ENCODE results near the gene TLE6. TPM values are rescaled to one million over a fixed set of nuclear protein-coding genes. Genes with fewer than 3 reads are reported as not detected.
A peak's percentile ranks its signal among the peaks of the same experiment; 100 is the strongest.

Gene TLE6
- total RNA-seq, 1 donor from 2014 or later: 4.2 TPM

DNA sequence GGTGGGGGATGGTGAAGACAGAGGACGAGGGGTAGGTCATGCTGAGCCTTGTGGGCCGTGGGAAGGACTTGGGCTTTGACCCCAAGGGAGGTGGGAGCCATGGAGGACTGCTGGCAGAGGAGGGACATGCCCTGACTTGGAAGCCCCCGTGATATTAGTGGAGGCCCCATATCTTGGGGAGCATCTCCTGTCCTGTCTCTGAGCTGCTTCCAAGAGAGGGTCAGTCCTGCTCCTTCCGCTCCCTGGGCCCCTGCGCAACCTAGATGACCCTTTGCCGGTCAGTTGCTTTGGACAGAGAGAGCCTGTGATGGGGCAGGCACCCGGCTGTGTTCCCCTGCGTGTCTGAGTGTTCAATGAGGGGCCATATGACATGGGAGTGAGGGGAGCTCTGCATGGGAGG, 5.2 kb downstream of the TLE6 start:
- DNase-seq: no peak
- H3K36me3 ChIP-seq: no peaks in the 10 kb centered on the region
- TF ChIP-seq, protein P1, sequence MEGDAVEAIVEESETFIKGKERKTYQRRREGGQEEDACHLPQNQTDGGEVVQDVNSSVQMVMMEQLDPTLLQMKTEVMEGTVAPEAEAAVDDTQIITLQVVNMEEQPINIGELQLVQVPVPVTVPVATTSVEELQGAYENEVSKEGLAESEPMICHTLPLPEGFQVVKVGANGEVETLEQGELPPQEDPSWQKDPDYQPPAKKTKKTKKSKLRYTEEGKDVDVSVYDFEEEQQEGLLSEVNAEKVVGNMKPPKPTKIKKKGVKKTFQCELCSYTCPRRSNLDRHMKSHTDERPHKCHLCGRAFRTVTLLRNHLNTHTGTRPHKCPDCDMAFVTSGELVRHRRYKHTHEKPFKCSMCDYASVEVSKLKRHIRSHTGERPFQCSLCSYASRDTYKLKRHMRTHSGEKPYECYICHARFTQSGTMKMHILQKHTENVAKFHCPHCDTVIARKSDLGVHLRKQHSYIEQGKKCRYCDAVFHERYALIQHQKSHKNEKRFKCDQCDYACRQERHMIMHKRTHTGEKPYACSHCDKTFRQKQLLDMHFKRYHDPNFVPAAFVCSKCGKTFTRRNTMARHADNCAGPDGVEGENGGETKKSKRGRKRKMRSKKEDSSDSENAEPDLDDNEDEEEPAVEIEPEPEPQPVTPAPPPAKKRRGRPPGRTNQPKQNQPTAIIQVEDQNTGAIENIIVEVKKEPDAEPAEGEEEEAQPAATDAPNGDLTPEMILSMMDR (IDR thresholded peaks at IDR 0.05): no peak
- H3K27me3 ChIP-seq (ENCODE audit: low read depth): no peaks in the 10 kb centered on the region
- no peaks in the 10 kb centered on the region for H3K9me3 ChIP-seq
- ATAC-seq: peak; percentile 2 to 9
- H3K4me1 ChIP-seq: peaks cover 29% of the 10 kb centered on the region
- no peak overlapping the region for H3K4me3 ChIP-seq
- intact Hi-C loops (cut with DNase I): no loop called here
- H3K27ac ChIP-seq: peak overlapping the region; percentile 74

DNA sequence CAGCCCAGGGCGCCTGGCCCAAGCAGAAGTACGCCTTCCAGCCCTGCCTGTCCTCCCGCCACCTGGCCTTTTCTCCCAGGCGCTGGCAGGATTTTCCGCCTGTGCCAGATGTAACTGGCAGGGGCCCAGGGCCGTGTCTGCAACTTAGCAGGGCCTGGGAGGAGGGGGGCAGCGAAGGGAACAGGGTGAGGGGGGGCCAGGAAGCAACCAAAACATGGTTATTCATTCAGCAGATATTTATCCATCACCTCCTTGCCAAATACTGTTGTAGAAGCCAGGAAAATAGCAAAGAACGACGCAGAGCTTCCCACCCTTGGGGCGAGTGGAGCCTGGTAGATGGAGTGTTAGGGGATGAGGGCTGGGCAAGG, 5.6 kb downstream of the TLE6 start:
- H3K36me3 ChIP-seq: no peaks in the 10 kb centered on the region
- no peak overlapping the region for H3K4me3 ChIP-seq
- no peaks in the 10 kb centered on the region for H3K27me3 ChIP-seq (ENCODE audit: low read depth)
- peaks cover 25% of the 10 kb centered on the region for H3K4me1 ChIP-seq
- ATAC-seq: peak; percentile 70
- TF ChIP-seq, protein P1 (IDR thresholded peaks at IDR 0.05): no peak
- peak overlapping the region; percentile 74 for H3K27ac ChIP-seq
- intact Hi-C loops (cut with DNase I): no loop called here
- H3K9me3 ChIP-seq: no peaks in the 10 kb centered on the region
- peak; percentile 79 for DNase-seq

GRCh38 chr19:2983351-2984214, 6.2 kb downstream of the TLE6 start:
- peak; percentile 67 to 74 for ATAC-seq
- no peaks in the 10 kb centered on the region for H3K27me3 ChIP-seq (ENCODE audit: low read depth)
- peak overlapping the region; percentile 47 for H3K4me3 ChIP-seq
- H3K4me1 ChIP-seq: peaks cover 19% of the 10 kb centered on the region
- no peak for DNase-seq
- no peaks in the 10 kb centered on the region for H3K9me3 ChIP-seq
- H3K27ac ChIP-seq: peak overlapping the region; percentile 74
- TF ChIP-seq, protein P1 (IDR thresholded peaks at IDR 0.05): no peak
- intact Hi-C loops (cut with DNase I): no loop called here
- H3K36me3 ChIP-seq: no peaks in the 10 kb centered on the region

- peak overlapping the region; percentile 47 for H3K4me3 ChIP-seq
- H3K27me3 ChIP-seq (ENCODE audit: low read depth): no peaks in the 10 kb centered on the region
- no peaks in the 10 kb centered on the region for H3K36me3 ChIP-seq
- TF ChIP-seq, protein P1 (IDR thresholded peaks at IDR 0.05): no peak
- peaks cover 19% of the 10 kb centered on the region for H3K4me1 ChIP-seq
- intact Hi-C loops (cut with DNase I): no loop called here
- H3K27ac ChIP-seq: peak overlapping the region; percentile 74
- ATAC-seq (no peak), DNase-seq (no peak)
- H3K9me3 ChIP-seq: no peaks in the 10 kb centered on the region
Observed at GRCh38 chr19:2984215-2984528, 6.8 kb downstream of the TLE6 start.

DNA sequence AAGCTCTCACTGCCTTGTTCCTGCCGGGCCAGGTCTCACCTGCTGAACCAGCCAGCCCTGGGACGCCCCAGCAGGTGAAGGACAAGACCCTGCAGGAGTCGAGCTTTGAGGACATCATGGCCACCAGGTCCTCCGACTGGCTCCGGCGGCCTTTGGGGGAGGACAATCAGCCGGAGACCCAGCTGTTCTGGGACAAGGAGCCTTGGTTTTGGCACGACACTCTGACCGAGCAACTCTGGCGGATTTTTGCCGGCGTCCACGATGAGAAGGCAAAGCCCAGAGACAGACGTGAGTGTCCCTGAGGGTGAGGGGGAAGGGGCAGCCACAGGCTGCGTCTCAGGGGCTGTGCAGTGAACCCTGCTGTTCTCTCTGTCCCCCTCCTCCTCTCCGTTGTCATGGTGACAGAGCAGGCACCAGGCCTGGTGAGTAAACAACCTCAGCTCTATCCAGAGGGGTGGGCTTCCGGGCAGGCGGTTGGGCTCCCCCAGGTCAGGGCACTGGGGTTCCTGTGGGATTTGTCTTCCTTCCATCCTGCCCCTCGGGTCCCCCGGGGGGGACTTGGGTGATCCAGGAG, 9.7 kb downstream of the TLE6 start:
- intact Hi-C loops (cut with DNase I): no loop called here
- Histone ChIP-seq H3K4me3 (no peak overlapping the region), H3K36me3 (no peaks in the 10 kb centered on the region), H3K27me3 (ENCODE audit: low read depth) (no peaks in the 10 kb centered on the region), H3K9me3 (no peaks in the 10 kb centered on the region), H3K4me1 (peaks cover 19% of the 10 kb centered on the region), H3K27ac (no peak overlapping the region)
- DNase-seq: no peak
- no peak for ATAC-seq
- TF ChIP-seq, protein P1 (IDR thresholded peaks at IDR 0.05): no peak

Measured in lower lobe of right lung (tissue), 2 donors.